OCI-LY7 (cell line): ENCODE measurements around the gene UTP14A.

ENCODE experiments used
- EZH2phosphoT487 ChIP-seq: fragments of 200-600 bp; sonication (generic); IDR thresholded peaks from 2 replicates; pipeline ENCODE4 v1.6.1; 2018; ENCODE audit warnings: low read depth, borderline replicate concordance, mild to moderate bottlenecking, mixed run types, antibody characterized with exemption, low read length, moderate library complexity, mixed read lengths
- TF ChIP-seq, protein P1 (sequence below): fragments of 200-600 bp; sonication (generic); conservative IDR thresholded peaks from 2 replicates; pipeline ENCODE4 v1.5.1; 2014; ENCODE audit warnings: mild to moderate bottlenecking, antibody characterized with exemption, low read length, moderate library complexity, mixed read lengths

DNA sequence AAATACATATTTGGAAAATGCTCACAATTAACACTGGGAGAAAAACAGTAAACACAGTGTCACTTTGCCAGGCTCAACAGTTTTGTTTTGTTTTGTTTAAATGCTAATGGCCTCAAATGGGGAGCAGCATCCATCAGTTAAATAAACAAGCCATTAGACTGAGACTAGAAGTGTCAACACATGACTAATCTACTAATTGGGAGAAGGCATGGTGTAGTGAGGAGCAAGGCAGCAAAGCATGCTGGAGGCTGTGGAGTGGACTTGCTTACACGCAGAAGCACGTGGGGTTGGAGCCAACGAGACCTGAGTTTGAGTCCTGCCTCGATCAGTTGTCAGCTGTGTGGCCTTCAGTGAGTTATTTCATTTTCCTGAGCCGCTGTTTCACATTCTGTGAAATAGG lies 29.0 kb downstream of the UTP14A start:
- TF ChIP-seq, protein P1, sequence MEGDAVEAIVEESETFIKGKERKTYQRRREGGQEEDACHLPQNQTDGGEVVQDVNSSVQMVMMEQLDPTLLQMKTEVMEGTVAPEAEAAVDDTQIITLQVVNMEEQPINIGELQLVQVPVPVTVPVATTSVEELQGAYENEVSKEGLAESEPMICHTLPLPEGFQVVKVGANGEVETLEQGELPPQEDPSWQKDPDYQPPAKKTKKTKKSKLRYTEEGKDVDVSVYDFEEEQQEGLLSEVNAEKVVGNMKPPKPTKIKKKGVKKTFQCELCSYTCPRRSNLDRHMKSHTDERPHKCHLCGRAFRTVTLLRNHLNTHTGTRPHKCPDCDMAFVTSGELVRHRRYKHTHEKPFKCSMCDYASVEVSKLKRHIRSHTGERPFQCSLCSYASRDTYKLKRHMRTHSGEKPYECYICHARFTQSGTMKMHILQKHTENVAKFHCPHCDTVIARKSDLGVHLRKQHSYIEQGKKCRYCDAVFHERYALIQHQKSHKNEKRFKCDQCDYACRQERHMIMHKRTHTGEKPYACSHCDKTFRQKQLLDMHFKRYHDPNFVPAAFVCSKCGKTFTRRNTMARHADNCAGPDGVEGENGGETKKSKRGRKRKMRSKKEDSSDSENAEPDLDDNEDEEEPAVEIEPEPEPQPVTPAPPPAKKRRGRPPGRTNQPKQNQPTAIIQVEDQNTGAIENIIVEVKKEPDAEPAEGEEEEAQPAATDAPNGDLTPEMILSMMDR, result no peak
- TF ChIP-seq EZH2phosphoT487, result no peak
